ENCODE measurements around the gene STAT6. TPM values are rescaled to one million over a fixed set of nuclear protein-coding genes. Genes with fewer than 3 reads are reported as not detected.
A peak's percentile ranks its signal among the peaks of the same experiment; 100 is the strongest.

Gene STAT6
- total RNA-seq (2014; rRNA removed; shearing (Covaris generic)): not detected in 2 replicates

GRCh38 chr12:57111031-57111734, at the start of gene STAT6:
Gene STAT6, minus strand, starts transcription at chr12:57111362. Its CDS starts 3,084 bp downstream, at chr12:57108278.
- DNase-seq (ENCODE audit: low read depth): no peak

DNA sequence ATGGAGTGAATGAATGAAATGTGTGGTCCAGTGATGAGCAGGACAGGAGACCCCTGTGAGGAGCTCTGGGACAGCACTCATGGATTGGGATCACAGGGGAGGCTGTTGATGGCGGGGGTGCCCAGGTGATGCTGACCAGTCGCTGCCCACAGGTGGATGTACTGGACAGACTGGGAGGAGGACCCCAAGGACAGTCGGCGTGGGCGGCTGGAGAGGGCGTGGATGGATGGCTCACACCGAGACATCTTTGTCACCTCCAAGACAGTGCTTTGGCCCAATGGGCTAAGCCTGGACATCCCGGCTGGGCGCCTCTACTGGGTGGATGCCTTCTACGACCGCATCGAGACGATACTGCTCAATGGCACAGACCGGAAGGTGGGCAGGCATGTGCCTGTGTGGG, 49.6 kb upstream of the STAT6 start:
- DNase-seq (ENCODE audit: low read depth): no peak

DNA sequence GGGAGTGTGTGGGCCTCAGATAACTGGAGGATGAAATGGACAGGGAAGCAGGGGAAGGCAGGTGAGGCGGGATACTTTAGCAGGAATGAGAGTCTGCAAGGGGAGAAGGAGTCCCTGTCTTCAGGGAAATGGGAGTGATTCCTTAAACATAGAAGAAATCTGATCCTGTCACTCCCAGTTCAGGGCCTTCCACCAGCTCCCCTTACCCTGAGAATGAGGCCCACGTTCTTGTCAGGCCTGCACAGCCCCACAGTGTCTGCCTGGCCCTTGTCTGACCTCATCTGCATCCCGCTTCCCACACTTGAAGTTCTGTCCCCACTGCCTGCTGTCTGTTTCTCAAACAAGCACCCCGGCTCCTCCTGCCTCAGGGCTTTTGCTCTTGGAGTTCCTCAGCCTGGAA, 48.9 kb upstream of the STAT6 start:
- DNase-seq (ENCODE audit: low read depth): no peak

GRCh38 chr12:57159311-57159710, 48.1 kb upstream of the STAT6 start:
- no peak for DNase-seq (ENCODE audit: low read depth)

DNA sequence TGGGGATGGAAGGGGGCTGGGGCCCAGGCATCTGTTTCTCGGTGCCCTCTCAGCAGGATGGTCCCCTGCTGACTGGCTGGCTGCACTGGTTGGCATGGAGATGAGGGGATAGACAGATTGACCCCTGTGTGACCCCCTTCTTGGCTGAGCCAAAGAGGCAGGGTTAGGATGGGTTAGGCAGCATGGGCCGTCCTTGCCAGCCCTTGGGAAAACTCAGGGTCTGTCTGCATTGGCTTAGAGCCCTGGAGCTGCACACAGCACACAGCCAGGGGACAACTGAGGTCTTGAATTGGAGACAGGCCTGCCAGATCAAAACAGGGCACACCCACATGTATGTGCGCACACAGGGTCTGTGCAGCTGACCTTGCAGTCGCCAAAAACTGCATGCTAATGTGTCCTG, 47.5 kb upstream of the STAT6 start:
- no peak for DNase-seq (ENCODE audit: low read depth)

- no peak for DNase-seq (ENCODE audit: low read depth)
These were observed 47.0 kb upstream of the STAT6 start for GRCh38 chr12:57158186-57158585.

DNA sequence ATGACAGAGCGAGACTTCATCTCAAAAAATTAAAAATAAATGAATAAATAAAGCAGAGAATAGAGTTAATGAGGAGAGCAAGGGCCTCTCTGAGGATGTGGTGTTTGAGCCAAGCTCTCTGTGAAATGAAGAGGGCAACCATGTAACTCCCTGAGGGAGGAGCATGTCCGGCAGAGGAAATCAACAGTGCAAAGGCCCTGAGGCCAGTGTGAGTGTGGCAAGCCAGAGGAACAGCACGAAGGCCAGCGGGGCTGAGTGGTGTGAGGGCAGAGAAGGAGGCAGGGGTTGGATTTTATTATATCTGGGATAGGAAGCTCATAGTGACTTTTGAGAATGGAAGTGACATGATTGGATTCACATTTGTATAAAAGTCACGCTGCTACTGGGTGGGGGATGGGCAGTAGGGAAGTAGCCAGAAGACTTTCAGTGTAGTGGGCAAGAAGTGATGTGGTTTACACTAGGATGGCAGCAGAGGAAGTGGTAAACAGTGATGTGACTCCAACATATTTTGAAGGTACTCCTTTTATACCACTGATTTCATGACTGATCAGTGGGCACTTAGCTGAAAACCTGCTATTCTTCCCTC, 46.5 kb upstream of the STAT6 start:
- no peak for DNase-seq (ENCODE audit: low read depth)

GRCh38 chr12:57156701-57157403, 45.7 kb upstream of the STAT6 start:
- no peak for DNase-seq (ENCODE audit: low read depth)

GRCh38 chr12:57154804-57155434, 43.8 kb upstream of the STAT6 start:
- DNase-seq (ENCODE audit: low read depth): no peak

DNA sequence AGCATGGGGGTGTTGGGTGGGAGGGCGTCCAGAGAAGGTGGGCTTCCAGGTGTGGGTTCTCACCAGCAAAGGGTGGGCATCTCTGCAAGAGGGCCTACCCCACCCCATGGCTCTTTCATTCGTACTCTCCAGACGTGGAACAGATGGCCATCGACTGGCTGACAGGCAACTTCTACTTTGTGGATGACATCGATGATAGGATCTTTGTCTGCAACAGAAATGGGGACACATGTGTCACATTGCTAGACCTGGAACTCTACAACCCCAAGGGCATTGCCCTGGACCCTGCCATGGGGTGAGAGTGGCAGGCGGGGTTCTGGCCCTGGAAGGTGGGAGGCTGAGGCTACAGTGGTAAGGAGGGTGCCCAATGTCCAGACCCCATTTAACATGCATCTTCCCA, 42.9 kb upstream of the STAT6 start:
- DNase-seq (ENCODE audit: low read depth): no peak

- DNase-seq (ENCODE audit: low read depth): no peak
These were observed 42.3 kb upstream of the STAT6 start for GRCh38 chr12:57153415-57153997.

GRCh38 chr12:57152639-57153038, 41.5 kb upstream of the STAT6 start:
- no peak for DNase-seq (ENCODE audit: low read depth)

GRCh38 chr12:57151741-57152630, 40.8 kb upstream of the STAT6 start:
- DNase-seq (ENCODE audit: low read depth): peak; percentile 67

DNA sequence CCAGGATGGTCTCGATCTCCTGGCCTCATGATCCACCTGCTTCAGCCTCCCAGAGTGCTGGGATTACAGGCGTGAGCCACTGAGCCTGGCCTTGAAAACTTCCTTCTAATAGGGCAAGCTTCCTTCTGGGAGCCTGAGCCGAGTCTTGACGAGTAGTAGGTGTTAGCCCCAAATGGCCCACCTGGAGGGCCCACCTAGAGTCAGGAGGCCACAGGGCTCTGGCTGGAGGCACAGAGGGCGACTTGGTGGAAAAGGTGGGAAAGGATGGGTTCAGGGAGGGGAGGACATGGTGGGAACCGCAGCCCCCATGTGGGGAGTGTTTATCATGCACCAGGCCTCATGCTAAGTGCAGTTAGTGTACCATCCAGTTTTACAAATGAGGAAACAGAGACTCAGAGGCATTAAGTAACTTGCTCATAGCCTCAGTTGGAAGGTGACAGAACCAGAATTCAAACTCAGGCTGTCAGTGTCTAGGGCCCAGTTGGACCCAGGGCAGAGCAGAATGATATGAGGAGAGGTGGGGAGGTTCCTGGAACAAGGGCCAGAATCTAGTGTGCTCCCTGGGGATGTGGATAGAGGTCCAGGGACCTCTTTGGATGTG, 39.3 kb upstream of the STAT6 start:
- no peak for DNase-seq (ENCODE audit: low read depth)

DNA sequence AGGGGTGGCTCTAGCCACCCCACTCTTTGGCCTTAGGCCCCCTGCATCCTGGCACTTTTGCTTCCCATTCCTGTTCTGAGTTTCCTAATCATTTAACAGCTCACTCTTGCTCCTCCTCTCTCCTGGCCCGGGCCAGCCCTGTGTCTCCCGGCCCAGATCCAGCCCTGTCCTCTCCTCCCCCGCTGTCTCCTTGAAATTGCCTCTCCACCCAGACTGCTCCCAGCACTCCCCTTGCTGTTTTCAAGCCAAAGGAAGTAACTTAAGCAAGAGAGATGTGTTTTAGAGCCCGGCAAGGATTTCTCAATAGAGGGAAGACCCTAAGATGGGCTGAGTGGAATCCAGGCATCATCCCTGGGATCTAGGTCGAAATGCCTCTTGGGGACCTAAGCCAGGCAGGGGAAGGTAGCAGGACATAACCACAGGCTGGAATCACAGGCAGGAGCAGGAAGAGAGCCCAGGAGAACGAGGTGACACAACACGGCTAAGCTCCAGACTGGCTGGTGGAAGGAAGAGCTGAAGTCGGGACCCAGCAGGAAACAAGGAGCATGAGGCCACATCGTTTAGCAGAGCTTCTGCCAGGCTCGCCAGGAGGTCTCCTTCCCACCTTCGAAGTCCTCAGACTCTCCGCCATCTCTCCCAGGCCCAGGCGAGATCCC, 38.2 kb upstream of the STAT6 start:
- DNase-seq (ENCODE audit: low read depth): no peak

- DNase-seq (ENCODE audit: low read depth): no peak
These were observed 37.5 kb upstream of the STAT6 start for GRCh38 chr12:57148469-57149244.

GRCh38 chr12:57146961-57147944, 36.1 kb upstream of the STAT6 start, which contains the start of gene LRP1-AS:
Gene LRP1-AS, minus strand, starts transcription at chr12:57147619.
- DNase-seq (ENCODE audit: low read depth): no peak

DNA sequence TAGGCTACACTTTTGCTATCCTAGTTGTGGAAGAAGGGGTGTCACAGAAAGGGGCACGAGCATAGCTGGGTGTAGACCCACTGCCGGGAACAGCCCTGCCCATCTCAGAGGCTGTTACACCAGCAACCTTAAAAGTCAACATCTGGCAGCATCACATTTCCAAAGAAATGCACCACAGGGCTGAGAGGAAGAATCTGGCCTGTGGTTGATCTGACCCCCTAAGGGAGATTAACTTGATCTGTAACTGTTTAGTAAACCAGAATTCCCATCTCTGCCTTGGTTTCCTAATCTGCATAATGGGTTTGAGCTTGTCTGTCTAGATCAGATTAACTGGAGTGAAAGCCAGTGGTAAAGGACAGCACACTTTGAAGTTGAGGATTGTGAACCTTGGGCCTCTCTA, 34.9 kb upstream of the STAT6 start:
- DNase-seq (ENCODE audit: low read depth): no peak

All from M059J (cell line).